Measurements from ENCODE around the gene MX2.
A peak's percentile ranks its signal among the peaks of the same experiment; 100 is the strongest.
"Not testable (repeated sequence)": the region's sequence is repeated elsewhere in the genome, so short reads cannot be mapped to it uniquely, and the experiment has no call there.

Gene MX2

DNA sequence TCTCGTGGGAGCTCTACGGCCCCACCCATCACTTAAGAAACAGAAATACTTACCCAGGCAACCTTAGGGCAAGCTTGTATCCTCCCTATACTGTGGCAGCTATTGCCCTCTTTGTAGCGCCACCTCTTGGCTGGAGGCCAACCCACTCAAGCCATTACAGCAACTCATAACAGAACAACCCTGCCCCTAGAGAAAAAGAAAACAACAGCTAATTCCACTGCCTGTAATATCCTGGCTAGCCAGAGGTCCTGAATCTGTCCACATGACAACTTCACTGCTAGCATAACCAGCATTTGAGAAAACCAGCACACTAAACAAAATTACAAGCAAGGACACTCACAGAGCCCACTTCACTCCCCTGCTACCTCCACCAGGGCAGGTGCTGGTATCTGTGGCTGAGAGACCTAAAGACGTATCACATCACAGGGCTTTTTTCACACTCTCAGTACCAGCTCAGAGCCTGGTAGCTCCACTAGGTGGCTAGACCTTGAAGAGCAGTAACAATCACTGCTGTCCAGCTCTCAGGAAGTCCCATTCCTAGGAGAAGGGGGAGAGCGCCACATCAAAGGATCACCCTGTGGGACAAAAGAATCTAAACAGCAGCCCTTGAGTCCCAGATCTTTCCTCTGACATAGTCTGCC lies 49.7 kb downstream of the MX2 start:
- DNase-seq (ENCODE audit: low read depth), result no peak

DNA sequence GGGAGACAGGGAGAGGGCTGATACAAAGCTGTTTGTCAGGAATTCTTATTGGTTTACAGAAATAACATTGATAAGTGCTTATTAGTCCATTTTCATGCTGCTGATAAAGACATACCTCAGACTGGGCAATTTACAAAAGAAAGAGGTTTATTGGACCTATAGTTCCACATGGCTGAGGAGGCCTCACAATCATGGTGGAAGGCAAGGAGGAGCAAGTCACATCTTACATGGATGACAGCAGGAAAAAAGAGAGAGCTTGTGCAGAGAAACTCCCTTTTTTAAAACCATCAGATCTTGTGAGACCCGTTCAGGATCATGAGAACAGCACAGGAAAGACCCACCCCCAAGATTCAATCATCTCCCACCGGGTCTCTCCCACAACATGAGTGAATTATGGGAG lies 55.7 kb downstream of the MX2 start:
- not testable (repeated sequence) for DNase-seq (ENCODE audit: low read depth)

DNA sequence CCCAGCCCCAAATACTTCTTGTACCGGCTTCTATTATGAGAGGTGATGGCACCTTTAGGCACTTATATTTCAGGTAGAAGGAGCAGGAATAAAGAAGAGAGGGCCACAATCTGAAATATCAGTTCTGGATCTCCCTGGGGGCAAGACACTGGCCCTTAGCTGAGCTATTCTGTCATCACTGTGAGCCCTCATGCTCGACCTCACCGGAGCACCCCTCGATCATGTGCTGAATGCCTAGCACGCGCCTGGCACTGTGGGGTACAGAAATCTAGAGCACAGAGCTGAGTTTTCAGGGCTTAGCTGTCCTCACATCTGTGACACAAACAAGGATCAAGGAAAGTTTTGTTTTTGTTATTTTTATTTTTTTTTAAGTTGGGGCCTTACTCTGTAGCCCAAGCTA lies 56.6 kb downstream of the MX2 start:
- DNase-seq (ENCODE audit: low read depth), result no peak

DNA sequence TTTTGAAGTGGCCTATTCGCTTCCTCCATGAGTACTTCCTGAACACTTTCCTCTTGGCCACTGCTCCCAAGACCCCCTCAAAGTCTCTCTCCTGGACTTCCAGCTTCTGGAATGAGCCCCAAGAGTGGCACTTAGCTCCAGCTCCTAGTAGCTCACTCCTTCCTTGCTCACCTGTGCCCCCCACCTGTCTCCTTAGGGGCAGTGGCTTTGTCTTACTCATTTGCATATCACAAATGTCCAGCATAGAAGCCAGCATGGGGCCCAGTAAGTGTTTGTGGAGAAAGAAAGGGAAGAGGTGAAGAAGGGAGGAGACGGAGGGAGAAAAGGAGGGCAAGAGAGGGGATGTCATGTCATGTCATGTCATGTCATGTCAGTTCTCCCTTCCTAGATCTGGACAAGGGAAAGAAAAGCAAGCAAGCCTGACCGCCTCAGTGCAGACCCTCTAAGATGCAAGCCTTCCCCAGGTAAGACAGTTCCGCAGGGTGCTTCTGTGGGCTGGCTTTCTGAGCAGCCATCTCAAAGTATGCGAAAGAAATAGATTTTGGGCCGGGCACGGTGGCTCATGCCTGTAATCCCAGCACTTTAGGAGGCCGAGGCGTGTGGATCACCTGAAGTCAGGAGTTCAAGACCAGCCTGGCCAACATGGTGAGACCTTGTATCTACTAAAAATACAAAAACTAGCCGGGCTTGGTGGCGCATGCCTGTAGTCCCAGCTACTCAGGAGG lies 57.3 kb downstream of the MX2 start:
- no peak for DNase-seq (ENCODE audit: low read depth)

DNA sequence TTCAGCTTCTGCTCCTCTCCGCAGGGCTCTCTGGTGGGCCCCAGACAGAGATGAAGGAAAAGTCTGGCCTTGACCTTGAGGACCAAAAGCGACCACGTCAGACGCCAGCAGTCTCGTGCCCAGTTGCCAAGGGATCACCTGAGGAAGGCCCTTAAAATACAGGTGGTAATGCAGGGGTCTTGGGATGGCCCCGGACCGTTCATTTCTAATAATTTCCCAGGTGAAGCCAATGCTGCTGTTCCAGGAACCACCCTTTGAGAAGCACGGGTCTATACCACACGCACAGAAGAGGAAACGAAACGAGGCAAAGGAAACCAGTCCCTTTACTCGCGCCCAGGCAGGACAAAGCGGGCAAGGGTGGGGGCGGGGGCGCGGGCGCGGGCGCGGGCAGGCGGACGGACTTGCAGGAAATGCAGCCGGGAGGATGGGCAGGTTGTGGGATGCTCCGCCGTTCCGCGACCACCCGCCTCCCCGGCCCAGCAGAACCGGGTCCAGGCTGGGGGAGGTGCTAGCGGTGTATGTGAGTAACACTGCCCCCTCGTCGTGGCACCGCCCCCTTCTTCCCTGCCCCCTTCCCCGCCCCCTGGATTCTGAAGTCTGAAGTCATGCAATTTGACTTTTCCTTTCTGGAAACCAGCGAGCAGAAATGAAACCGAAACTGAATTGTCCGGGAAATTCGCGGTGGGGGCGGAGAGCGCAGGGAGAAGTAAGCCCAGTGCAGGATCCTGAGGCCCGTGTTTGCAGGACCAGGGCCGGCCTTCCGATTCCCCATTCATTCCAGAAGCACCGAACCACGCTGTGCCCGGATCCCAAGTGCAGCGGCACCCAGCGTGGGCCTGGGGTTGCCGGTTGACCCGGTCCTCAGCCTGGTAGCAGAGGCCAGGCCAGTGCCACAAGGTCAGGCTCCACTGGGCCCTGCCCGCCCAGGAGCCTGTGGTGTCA lies 58.4 kb downstream of the MX2 start:
- DNase-seq (ENCODE audit: low read depth), result peak; percentile 32

DNA sequence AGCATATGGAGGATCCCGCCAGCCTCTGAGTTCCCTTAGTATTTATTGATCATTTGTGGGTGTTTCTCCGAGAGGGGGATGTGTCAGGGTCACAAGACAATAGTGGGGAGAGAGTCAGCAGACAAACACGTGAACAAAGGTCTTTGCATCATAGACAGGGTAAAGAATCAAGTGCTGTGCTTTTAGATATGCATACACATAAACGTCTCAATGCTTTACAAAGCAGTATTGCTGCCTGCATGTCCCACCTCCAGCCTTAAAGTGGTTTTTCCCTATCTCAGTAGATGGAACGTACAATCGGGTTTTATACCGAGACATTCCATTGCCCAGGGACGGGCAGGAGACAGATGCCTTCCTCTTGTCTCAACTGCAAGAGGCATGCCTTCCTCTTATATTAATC lies 59.2 kb downstream of the MX2 start:
- DNase-seq (ENCODE audit: low read depth), result not testable (repeated sequence)

DNA sequence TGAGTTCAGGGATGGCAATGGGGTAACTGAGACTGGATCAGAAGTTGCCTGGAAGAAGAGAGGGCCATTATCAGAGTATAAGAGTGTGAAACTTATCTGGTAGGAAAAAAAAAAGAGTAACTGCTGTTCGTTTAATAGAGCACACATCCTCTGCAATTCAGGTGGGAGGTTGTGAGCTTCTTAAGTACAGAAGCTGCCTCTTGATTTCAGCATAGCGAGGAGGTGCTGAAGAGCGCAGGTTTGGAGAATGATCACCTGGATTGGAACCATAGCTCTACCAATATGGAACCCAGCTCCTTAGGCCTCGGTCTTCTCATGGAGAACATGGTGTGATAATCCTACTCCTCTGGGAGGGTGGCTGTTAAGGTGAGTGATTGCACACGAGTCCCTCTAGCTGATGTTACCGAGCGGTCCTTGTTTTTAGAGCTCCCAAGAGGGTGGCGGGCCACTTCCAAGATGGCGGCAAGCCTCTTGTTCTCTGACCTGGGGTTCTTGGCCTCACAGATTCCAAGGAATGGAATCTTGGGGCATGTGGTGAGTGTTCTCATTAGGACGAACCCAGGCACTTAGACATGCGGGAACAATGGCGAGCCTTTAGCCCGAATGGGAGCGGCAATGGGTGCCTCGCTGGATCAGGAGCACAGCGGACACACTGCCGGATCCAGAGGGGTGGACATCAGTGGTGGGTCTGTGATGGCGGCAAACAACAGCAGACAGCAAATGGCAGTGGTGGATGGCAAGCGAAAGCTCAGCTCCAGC lies 60.9 kb downstream of the MX2 start:
- no peak for DNase-seq (ENCODE audit: low read depth)

DNA sequence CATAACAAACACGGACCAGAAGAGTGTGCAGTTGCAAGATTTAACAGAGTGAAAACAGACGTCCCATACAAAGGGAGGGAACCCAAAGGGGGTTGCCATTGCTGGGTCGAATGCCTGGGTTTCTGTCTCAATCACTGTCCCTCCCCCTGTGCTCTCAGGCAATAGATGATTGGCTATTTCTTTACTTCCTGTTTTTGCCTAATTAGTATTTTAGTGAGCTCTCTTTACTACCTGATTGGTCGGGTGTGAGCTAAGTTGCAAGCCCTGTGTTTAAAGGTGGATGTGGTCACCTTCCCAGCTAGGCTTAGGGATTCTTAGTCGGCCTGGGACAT lies 61.4 kb downstream of the MX2 start:
- not testable (repeated sequence) for DNase-seq (ENCODE audit: low read depth)

DNA sequence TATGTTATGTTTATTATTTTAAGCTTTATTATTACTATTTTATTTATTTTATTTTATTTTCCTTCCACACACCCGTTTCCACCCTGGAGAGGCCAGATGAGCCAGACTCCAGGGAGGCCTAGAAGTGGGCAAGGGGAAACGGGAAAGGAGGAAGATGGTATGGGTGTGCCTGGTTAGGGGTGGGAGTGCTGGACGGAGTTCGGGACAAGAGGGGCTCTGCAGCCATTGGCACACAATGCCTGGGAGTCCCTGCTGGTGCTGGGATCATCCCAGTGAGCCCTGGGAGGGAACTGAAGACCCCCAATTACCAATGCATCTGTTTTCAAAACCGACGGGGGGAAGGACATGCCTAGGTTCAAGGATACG lies 63.7 kb downstream of the MX2 start:
- no peak for DNase-seq (ENCODE audit: low read depth)

DNA sequence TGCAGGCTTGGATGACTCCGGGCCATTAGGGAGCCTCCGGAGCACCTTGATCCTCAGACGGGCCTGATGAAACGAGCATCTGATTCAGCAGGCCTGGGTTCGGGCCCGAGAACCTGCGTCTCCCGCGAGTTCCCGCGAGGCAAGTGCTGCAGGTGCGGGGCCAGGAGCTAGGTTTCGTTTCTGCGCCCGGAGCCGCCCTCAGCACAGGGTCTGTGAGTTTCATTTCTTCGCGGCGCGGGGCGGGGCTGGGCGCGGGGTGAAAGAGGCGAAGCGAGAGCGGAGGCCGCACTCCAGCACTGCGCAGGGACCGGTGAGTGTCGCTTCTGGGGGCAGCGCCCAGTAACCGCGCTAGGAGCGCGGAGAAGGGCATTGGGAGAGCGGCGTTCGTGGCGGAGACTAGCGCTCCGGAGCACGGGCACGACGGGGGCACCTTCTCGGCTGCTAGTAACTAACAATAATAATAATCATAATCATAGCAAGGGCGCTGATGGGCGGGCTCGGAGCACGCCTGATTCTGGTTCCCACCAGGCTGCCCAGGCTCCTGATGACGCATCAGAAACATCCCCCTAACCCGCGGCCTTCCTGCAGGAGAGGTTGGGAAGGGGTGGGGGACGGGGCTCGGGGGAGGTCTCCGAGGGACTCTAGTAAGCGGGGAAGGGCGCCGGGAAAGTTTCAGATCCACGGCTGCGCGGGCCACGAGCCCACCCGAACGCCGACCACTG lies 64.3 kb downstream of the MX2 start, which contains the start of gene MX1:
Gene MX1 (plus strand): TSS at position 286 of the 722 bp plus-strand sequence. CDS start 5,832 bp downstream, outside the sequence.
- peak; percentile 73 for DNase-seq (ENCODE audit: low read depth)

DNA sequence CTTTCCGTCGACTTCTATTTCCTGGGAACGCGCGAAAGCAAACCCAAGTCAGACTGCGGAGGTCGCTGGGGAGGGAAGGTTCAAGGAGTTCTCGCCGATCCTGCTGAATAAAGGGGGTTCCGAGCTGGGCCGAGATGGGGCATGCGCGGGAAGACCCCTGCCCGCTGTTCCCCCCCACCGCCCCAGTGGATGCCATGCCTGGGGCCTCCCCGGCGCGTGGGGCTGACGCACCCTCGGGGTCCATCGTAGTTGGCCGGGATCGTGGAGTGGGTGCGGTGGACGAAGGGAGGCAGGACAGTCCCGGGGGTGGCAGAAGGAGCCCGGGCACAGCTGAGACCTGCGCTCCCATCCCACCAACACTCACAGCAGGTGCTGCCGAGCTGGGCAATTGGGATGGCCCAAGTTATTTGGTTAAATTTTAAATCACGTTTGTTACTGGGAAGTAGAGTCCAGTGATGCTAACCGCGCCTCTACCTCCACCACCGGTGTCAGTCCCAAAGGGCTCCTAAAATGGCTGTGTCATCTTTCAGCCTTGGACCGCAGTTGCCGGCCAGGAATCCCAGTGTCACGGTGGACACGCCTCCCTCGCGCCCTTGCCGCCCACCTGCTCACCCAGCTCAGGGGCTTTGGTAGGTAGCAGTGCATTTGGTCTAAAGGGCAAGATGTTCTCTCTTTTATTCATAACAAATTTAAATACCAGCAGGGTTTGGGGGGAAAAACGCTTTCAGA lies 65.0 kb downstream of the MX2 start:
- DNase-seq (ENCODE audit: low read depth), result no peak

DNA sequence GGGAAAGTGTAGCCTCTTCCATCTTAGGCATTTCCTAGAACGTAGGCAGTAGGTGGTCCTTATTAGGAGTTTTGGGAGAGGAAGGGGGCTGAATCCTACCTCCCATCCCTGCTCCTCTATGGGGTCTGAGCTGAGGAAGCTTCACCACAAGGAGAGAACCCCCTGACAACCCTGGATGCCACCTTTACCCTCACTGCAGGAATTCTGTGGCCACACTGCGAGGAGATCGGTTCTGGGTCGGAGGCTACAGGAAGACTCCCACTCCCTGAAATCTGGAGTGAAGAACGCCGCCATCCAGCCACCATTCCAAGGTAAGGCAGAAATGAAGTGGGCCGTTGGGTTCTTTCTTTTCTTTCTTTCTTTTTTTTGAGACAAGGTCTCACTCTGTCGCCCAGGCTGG lies 65.7 kb downstream of the MX2 start:
- DNase-seq (ENCODE audit: low read depth), result no peak

DNA sequence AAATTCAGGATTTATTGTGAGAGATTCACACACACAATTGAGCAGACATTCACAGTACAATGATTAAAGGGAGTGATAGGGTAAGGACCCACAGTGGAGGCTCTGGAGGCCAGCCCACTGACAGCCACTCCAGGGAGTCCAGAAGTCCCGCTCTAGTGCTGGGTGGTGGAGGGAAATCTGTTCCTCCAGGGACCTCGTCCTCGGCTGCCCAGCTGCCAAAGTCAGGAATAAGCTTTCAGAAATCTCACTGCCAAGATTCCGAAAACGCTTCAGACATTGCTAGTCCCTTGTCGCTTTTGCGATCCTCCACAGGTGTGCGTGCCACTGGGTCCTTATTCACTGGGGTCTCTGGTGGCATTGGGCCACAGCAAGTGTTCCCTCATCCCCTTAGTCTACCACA lies 66.5 kb downstream of the MX2 start:
- DNase-seq (ENCODE audit: low read depth), result no peak

DNA sequence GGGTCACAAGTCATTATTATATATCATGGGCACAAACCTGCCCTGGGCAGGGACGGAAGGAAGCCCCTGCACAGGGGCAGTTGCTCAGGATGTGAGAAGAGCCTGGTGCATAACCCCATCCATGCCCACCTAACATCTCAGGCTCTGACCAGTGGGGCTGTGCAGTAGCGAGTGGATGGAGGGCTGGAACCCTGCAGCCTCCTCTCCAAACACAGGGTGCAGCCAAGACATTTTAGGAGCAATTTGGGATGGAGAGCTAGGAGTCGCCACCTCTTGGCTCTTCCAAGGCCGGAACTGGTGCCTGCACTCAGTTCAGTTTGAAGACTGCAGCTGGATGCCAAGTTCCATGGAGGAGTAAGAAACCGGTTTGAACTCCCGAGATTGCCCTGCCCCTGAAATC lies 67.0 kb downstream of the MX2 start:
- DNase-seq (ENCODE audit: low read depth), result no peak

DNA sequence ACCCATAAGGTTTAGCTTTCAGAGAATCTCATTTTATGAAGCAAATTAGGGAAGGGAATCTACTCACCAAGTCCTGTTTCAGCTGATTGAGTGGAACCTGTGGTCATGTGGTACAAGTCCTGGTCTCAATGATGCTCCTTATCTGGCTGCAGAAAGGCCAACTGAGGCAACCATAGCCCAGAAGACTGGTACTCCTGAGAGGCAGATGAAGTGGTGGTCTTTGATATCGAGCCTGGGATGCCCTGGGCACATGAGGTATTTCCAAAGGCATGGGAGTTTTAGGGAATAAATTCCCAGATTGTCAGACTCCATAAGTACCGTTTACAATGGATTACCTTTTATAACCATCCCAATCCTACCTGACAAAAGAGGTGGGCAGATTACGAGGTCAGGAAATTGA lies 67.5 kb downstream of the MX2 start:
- no peak for DNase-seq (ENCODE audit: low read depth)

DNA sequence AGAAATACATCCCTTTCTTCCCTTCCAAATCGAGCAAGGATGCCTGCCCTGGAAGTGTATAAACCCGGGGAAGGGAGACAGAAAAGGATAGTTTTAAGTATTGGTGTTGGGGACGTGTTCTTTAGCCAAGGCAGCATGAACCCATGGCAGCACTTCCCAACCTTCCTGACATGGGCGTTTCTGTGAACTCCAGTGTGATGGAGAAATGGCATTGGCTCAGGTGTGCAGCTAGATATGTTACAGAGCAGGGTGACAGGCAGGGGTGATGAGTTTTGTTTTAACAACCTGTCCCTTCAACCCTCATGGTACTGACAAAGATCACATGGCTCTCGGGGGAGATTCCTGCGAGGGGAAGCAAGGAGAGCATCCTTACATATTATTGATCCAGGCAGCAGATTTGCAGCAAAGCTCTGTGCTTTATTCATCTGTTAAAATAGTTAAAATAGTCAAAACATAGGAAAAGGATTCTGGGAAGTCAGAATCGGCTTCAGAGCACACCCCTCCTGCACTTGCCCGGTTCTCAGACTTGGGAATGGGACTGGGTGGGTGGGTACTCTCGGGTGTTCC lies 68.2 kb downstream of the MX2 start:
- DNase-seq (ENCODE audit: low read depth), result no peak

DNA sequence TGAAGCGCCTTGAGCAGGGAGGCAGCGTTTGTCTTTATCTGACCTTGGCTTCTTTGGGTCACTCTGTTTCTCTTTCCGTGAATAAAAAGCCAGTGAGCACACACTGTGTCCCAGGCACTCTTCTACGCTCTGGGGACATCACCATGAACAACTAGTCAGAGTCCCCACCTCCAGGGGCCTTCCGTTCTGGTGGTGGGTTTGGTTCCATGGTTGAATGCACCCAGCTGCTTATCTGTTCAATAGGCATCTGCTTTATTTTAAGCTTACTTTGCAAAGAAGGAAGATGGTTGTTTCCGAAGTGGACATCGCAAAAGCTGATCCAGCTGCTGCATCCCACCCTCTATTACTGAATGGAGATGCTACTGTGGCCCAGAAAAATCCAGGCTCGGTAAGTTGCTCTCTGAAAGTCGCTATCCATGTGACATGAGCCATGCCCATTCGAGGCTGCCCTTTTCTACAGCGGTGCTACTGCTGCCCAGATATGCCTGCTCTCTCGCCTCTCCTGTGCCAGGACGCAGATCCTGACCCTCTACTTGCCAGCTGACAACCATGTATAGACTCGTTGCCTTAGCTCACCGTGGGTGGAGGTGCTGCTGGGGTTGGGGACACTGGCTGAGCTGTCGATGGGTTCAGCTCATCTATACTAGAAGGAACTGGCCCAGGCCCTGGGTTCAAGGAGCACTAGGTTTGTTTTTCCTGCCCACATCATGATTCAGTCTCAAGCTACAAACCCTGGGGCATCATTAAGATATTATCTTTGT lies 70.1 kb downstream of the MX2 start:
- DNase-seq (ENCODE audit: low read depth), result no peak

DNA sequence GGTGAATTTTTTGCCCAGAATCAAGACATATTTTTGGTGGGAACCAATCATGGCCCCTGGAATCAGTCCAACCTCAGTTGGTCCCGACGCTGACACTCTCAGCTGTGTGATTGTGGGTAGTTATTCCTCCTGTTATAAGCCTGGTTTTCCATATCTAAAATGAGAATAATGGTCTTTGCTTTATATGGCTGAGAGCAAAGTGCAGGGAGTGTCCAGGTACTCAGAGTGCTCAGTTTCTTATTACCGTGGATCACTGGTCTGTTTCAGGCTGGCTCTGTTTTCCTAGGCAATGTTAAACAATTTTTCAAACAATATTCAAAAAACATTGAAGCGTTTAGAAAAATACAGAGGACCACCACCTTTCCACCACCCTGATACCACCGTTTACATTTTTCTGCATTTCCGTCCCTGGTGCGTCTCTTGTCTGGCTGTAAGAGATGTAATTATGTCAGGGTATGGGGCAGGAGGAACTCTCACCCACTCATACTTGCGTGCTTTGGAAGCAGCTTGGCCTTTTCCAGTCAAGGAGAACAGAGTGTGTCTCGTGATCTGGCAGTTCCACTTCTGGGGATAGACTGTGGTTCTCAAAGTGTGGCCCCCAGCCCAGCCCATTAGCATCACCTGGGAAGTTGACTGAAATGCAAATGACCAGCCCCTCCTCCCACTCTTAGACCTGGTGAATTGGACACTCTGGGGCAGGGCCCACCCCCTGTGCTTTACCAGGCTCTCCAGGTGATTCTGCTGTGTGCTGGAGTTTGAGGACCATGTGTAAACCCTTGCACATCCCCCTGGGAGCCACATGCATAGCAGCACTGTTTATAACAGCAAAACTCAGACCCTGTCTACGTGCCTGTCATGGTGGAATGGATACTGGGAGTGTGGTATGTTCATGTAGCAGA lies 71.0 kb downstream of the MX2 start:
- DNase-seq (ENCODE audit: low read depth), result no peak

DNA sequence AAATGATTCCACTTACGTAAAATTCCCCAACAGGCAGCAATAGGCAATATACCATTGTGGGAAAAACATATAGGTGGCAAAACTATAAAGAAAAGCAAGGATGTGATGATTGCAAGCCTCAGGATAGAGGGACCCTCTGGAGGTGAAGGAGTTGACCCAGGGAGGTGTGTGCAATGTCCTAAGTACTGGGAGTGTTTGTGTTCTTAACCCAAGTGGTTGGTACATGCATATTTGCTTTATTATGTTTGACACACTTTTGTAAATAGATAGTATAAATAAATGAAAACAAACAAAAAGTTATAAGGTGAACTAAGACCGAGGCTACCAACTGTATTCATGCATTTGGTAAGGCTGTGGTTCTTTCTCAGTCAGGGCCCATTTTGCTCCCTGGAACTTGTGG lies 71.7 kb downstream of the MX2 start:
- DNase-seq (ENCODE audit: low read depth), result no peak

All from activated T-cell treated with anti-CD3 and anti-CD28 coated beads for 24 hours (primary cell).